Activated CD4-positive, CD25-positive, alpha-beta regulatory T cell treated with anti-CD3 and anti-CD28 coated beads, Interleukin-2, amount 50 U/mL, for 24 hours (primary cell): ENCODE measurements around the gene GADD45G.

Source experiments
- ATAC-seq, 2 donors: fragments of 150-1000 bp; cut with Tn5 transposase; one replicate each; pipeline ENCODE4 v1.10.0; 2021; ENCODE audit warnings: mild to moderate bottlenecking in 1 of 2, moderate library complexity in 1 of 2

GADD45G gene

GRCh38 chr9:89655056-89655989 lies 50.5 kb downstream of the GADD45G start:
- no peak for ATAC-seq
